H9 (cell line): ENCODE data around the gene KRCC1. TPM values are rescaled to one million over a fixed set of nuclear protein-coding genes. Genes with fewer than 3 reads are reported as not detected.

Experiments used
- DNase-seq: peaks from one replicate; pipeline ENCODE4 v3.0.0-alpha.2; 2017
- H2AFZ ChIP-seq: one replicate; pipeline ENCODE4 v1.6.1; 2013; ENCODE audit warnings: mild to moderate bottlenecking, low read length, control low read depth, moderate library complexity
- H2AK5ac ChIP-seq: 2 replicates; pipeline ENCODE4 v1.6.1; 2013; ENCODE audit warnings: low read length, control low read depth, mixed read lengths; ENCODE audit not compliant: insufficient read length
- H2BK120ac ChIP-seq: one replicate; pipeline ENCODE4 v1.6.1; 2013; ENCODE audit warnings: low read depth, mild to moderate bottlenecking, low read length, control low read depth, inconsistent platforms; ENCODE audit not compliant: poor library complexity, severe bottlenecking
- H2BK12ac ChIP-seq: 2 replicates; pipeline ENCODE4 v1.6.1; 2013; ENCODE audit warnings: low read length, control low read depth, mixed read lengths, low read depth; ENCODE audit not compliant: insufficient read length
- H2BK15ac ChIP-seq: 2 replicates; pipeline ENCODE4 v1.6.1; 2013; ENCODE audit warnings: low read depth, low read length, control low read depth
- H2BK20ac ChIP-seq: one replicate; pipeline ENCODE4 v1.6.1; 2013; ENCODE audit warnings: low read depth, mild to moderate bottlenecking, low read length, control low read depth, inconsistent platforms; ENCODE audit not compliant: poor library complexity, severe bottlenecking
- H2BK5ac ChIP-seq: 2 replicates; pipeline ENCODE4 v1.6.1; 2013; ENCODE audit warnings: low read length, control low read depth, mixed read lengths; ENCODE audit not compliant: insufficient read length
- H3K14ac ChIP-seq: 2 replicates; pipeline ENCODE4 v1.6.1; 2013; ENCODE audit warnings: low read length, control low read depth; ENCODE audit not compliant: insufficient read depth
- H3K18ac ChIP-seq: 2 replicates; pipeline ENCODE4 v1.6.1; 2013; ENCODE audit warnings: low read depth, mild to moderate bottlenecking, mixed read lengths, low read length, control low read depth; ENCODE audit not compliant: insufficient read length
- H3K23ac ChIP-seq: 2 replicates; pipeline ENCODE4 v1.6.1; 2013; ENCODE audit warnings: low read length, control low read depth, mixed read lengths, low read depth; ENCODE audit not compliant: insufficient read length
- H3K23me2 ChIP-seq: 2 replicates; pipeline ENCODE4 v1.6.1; 2013; ENCODE audit warnings: low read depth, mild to moderate bottlenecking, mixed read lengths, low read length, control low read depth; ENCODE audit not compliant: insufficient read length, poor library complexity, severe bottlenecking
- H3K27ac ChIP-seq: 2 replicates; pipeline ENCODE4 v1.5.1; 2013; ENCODE audit warnings: low read length, control low read depth, mixed read lengths, low read depth; ENCODE audit not compliant: insufficient read length
- H3K27me3 ChIP-seq: 2 replicates; pipeline ENCODE4 v1.6.1; 2013; ENCODE audit warnings: low read length, control low read depth, inconsistent platforms; ENCODE audit not compliant: insufficient read depth
- H3K4ac ChIP-seq: 2 replicates; pipeline ENCODE4 v1.6.1; 2013; ENCODE audit warnings: low read depth, mild to moderate bottlenecking, control low read depth, inconsistent platforms, low read length, moderate library complexity
- H3K4me1 ChIP-seq: 2 replicates; pipeline ENCODE4 v1.6.1; 2013; ENCODE audit warnings: low read length, control low read depth, inconsistent platforms; ENCODE audit not compliant: insufficient read depth
- H3K4me2 ChIP-seq: 2 replicates; pipeline ENCODE4 v1.6.1; 2013; ENCODE audit warnings: low read length, control low read depth, mixed read lengths; ENCODE audit not compliant: insufficient read length, insufficient read depth
- H3K56ac ChIP-seq: 2 replicates; pipeline ENCODE4 v1.6.1; 2013; ENCODE audit warnings: low read depth, mild to moderate bottlenecking, mixed read lengths, low read length, control low read depth; ENCODE audit not compliant: insufficient read length
- H3K79me1 ChIP-seq: 2 replicates; pipeline ENCODE4 v1.6.1; 2013; ENCODE audit warnings: low read depth, mild to moderate bottlenecking, moderate library complexity, low read length, control low read depth, inconsistent platforms; ENCODE audit not compliant: insufficient read depth, poor library complexity, severe bottlenecking
- H3K79me2 ChIP-seq: 2 replicates; pipeline ENCODE4 v1.6.1; 2013; ENCODE audit warnings: low read length, control low read depth, inconsistent platforms; ENCODE audit not compliant: insufficient read depth
- H3K9ac ChIP-seq: 2 replicates; pipeline ENCODE4 v1.6.1; 2013; ENCODE audit warnings: low read length, control low read depth, mixed read lengths; ENCODE audit not compliant: insufficient read length; ENCODE audit errors: extremely low read depth
- H3K9me3 ChIP-seq: one replicate; pipeline ENCODE4 v1.6.1; 2013; ENCODE audit warnings: low read depth, low read length, inconsistent platforms; ENCODE audit not compliant: control insufficient read depth
- H3T11ph ChIP-seq: one replicate; pipeline ENCODE4 v1.6.1; 2013; ENCODE audit warnings: mild to moderate bottlenecking, low read length, control low read depth, inconsistent platforms
- H4K20me1 ChIP-seq: one replicate; pipeline ENCODE4 v1.6.1; 2013; ENCODE audit not compliant: control insufficient read depth, insufficient read length, insufficient read depth
- H4K5ac ChIP-seq: 2 replicates; pipeline ENCODE4 v1.6.1; 2013; ENCODE audit warnings: low read depth, mild to moderate bottlenecking, mixed read lengths, low read length, control low read depth; ENCODE audit not compliant: insufficient read length
- H4K8ac ChIP-seq: replicated peaks from 2 replicates; pipeline ENCODE4 v1.6.1; 2013; ENCODE audit warnings: low read length, control low read depth, mixed read lengths, low read depth; ENCODE audit not compliant: insufficient read length
- H4K91ac ChIP-seq: 2 replicates; pipeline ENCODE4 v1.6.1; 2013; ENCODE audit warnings: low read depth, mild to moderate bottlenecking, moderate library complexity, mixed read lengths, low read length, control low read depth; ENCODE audit not compliant: insufficient read length
- H3K27ac Mint-ChIP-seq, 3 experiments: 2 replicates in 2 of 3; 3 replicates in 1 of 3; pipeline ENCODE4 v1.8.0; 2020 to 2021; ENCODE audit warnings: mixed read lengths in 3 of 3, mild to moderate bottlenecking in 1 of 3, moderate library complexity in 1 of 3
- H3K27me3 Mint-ChIP-seq: 2 replicates; pipeline ENCODE4 v1.8.0; 2021; ENCODE audit warnings: low read depth, mild to moderate bottlenecking, moderate library complexity, mixed read lengths
- H3K36me3 Mint-ChIP-seq, 3 experiments: 2 replicates in 2 of 3; 3 replicates in 1 of 3; pipeline ENCODE4 v1.8.0; 2020 to 2021; ENCODE audit warnings: low read depth in 3 of 3, mixed read lengths in 3 of 3; ENCODE audit not compliant: insufficient read depth in 1 of 3
- H3K4me1 Mint-ChIP-seq, 2 experiments: 2 replicates each; pipeline ENCODE4 v1.8.0; 2020; ENCODE audit warnings: mixed read lengths in 2 of 2
- H3K4me3 Mint-ChIP-seq, 2 experiments: 2 replicates in 1 of 2; 3 replicates in 1 of 2; pipeline ENCODE4 v1.8.0; 2020 to 2021; ENCODE audit warnings: mild to moderate bottlenecking in 2 of 2, mixed read lengths in 2 of 2, moderate library complexity in 1 of 2
- H3K9me3 Mint-ChIP-seq, 2 experiments: 2 replicates in 1 of 2; 3 replicates in 1 of 2; pipeline ENCODE4 v1.8.0; 2020; ENCODE audit warnings: mild to moderate bottlenecking in 2 of 2, mixed read lengths in 2 of 2, moderate library complexity in 1 of 2
- total RNA-seq: library from RNA; stranded (reverse); gene quantifications from 2 replicates; pipeline ENCODE4 v1.2.1, GENCODE V29; 2021
- TF ChIP-seq, protein P1 (sequence below): fragments of 200-600 bp; sonication (generic); conservative IDR thresholded peaks from 3 replicates; pipeline ENCODE4 v1.8.0; 2021; ENCODE audit warnings: antibody characterized with exemption, mild to moderate bottlenecking

The KRCC1 gene
- total RNA-seq, 1 experiment from 2014 or later = 8.2 TPM

DNA sequence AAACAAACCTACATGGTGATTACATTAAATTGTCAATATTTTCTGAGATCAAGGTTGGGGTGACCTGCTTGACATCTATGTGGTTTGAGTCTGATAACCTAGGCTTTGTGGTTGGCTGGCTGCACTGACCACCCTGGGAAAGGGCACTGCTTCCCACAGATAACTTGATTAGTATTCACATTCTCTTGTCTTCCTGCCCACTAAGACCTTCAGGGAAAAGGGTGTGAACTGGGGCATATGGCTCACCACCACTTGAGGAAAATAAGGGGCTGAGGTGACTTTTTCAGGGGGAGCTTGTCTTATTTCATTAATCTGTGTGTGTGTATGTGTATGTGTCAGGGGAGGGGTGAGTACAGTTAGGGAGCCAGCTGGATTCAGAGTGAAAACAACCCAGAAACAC lies 13.5 kb upstream of the KRCC1 start:
- no peaks in the 10 kb centered on the region for H3K23me2 ChIP-seq
- H2AFZ ChIP-seq = no peak overlapping the region
- no peak overlapping the region for H2AK5ac ChIP-seq
- H3K27me3 Mint-ChIP-seq = no peaks in the 10 kb centered on the region
- H2BK20ac ChIP-seq = no peak overlapping the region
- TF ChIP-seq, protein P1, sequence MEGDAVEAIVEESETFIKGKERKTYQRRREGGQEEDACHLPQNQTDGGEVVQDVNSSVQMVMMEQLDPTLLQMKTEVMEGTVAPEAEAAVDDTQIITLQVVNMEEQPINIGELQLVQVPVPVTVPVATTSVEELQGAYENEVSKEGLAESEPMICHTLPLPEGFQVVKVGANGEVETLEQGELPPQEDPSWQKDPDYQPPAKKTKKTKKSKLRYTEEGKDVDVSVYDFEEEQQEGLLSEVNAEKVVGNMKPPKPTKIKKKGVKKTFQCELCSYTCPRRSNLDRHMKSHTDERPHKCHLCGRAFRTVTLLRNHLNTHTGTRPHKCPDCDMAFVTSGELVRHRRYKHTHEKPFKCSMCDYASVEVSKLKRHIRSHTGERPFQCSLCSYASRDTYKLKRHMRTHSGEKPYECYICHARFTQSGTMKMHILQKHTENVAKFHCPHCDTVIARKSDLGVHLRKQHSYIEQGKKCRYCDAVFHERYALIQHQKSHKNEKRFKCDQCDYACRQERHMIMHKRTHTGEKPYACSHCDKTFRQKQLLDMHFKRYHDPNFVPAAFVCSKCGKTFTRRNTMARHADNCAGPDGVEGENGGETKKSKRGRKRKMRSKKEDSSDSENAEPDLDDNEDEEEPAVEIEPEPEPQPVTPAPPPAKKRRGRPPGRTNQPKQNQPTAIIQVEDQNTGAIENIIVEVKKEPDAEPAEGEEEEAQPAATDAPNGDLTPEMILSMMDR = no peak
- H3T11ph ChIP-seq = no peak overlapping the region
- peaks cover 21 to 32% of the 10 kb centered on the region in 2 experiments for H3K4me1 Mint-ChIP-seq
- H3K9ac ChIP-seq = no peak overlapping the region
- H3K56ac ChIP-seq = no peak overlapping the region
- H3K9me3 Mint-ChIP-seq = peaks cover 4 to 8% of the 10 kb centered on the region in 2 experiments; a peak in 3 of 5 replicates
- H4K91ac ChIP-seq = no peak overlapping the region
- H3K4me1 ChIP-seq = no peaks in the 10 kb centered on the region
- no peaks in the 10 kb centered on the region for H3K9me3 ChIP-seq
- no peak overlapping the region for H2BK5ac ChIP-seq
- no peak overlapping the region for H3K23ac ChIP-seq
- no peak for DNase-seq
- no peak overlapping the region for H4K5ac ChIP-seq
- H3K4me3 Mint-ChIP-seq = no peak overlapping the region
- H4K8ac ChIP-seq = no peak overlapping the region
- H3K36me3 Mint-ChIP-seq = no peaks in the 10 kb centered on the region
- H3K18ac ChIP-seq = no peak overlapping the region
- no peak overlapping the region for H2BK120ac ChIP-seq
- H3K27ac Mint-ChIP-seq = no peak overlapping the region; a peak in 1 of 7 replicates
- no peak overlapping the region for H2BK12ac ChIP-seq
- H3K27me3 ChIP-seq = no peaks in the 10 kb centered on the region
- no peak overlapping the region for H2BK15ac ChIP-seq
- no peak overlapping the region for H3K4ac ChIP-seq
- no peak overlapping the region for H3K27ac ChIP-seq
- H3K79me1 ChIP-seq = no peaks in the 10 kb centered on the region
- no peaks in the 10 kb centered on the region for H4K20me1 ChIP-seq
- no peak overlapping the region for H3K14ac ChIP-seq
- H3K4me2 ChIP-seq = no peak overlapping the region
- no peaks in the 10 kb centered on the region for H3K79me2 ChIP-seq
